NCI-H1092 treated with DMSO at 0.1 percent for 48 hours (cell line): ENCODE measurements around the gene ZNF207.
"Not testable (repeated sequence)": the region's sequence is repeated elsewhere in the genome, so short reads cannot be mapped to it uniquely, and the experiment has no call there.

Experiments
- DNase-seq: peaks from one replicate; lab custom pipeline; 2025; lab: John Stamatoyannopoulos, UW

ZNF207 gene

DNA sequence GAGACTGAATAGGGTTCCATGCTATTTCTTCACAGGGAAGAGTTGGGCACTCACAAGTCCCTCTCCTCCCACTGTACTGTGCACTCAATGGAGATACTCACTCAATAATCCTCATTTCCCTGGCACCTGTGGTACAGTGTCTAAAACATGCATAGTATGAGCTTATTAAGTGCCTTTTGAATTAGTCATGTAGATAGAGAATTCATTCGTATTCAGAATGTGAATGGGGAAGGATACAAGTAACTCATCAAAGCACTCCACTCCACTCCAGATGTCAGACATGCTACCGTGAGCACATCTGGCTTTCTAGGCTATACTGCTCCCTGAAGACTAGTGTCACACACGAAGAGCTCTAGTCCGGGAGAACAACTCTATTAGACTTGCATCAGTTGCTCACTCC is 14.3 kb upstream of the ZNF207 start:
- DNase-seq: no peak

DNA sequence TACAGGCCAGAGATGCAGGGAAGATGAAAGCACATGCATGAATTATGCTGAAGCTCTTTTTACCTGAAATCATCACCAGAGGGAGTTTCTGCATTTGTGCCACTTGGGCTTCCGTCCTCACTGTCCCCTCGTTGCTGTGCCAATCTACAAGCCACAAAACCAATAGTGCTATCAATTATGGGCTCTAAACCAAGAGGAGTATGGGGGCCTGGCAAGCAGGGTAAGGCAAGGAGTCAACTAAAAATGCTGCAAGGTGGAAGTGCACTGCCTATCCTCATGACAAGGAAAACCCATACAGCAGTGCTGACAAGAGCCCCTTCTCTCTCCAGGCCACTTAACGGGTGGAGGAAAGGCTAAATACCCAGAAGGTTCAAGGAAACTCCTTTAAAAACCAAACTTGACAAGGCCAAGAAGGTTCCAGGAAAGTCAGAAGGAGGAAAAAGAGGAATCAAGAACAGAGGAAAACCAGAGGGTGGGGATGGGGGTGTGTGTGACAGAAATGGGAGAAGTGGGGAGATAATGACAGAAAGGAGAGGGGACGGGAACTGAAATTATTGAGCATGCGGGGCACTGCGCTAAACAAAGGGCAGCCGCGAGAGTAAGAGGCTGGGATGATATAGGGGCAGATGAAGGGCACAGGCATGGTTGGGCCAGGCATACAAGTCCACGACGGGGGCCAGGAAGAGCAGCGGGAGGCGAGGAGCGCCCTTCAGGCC is 8.7 kb upstream of the ZNF207 start:
- DNase-seq: peak; percentile 57

DNA sequence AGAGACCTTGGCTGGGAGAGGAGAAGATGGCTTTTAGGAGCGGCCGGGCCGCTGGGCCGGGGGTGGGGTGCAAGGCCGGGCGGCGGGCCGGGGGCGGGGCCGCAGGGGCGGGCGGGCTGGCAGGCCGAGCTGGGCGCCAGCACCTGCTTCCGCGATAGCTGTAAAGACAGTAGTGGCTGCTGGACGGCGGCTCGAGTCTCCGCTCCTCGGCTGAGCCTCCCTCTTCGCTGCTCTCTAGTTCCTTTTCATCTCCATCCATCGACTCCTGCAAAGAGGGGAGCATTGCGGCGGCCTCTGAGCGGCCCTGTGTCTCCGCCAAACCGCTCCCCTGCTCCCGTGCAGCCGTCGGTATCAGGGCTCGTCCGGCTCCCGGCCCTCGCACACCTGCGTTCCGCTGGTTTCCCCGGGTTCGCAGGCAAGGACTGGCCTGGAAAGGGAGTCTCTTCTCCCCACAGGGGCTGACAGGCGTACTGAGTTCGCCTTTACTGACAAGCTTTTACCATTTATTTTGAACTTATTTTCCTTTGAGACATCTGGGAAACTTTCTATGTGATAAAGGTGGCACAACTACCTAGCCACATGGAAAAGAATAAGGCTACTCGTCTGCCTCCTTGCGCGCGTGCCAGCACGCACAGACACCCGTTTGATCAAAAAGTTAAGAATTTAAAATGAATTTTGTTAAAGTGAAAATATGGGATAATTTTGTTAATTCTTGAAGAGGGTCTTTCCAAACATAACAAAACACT is 7.9 kb upstream of the ZNF207 start, which contains the start of gene C17orf75:
Gene C17orf75 (minus strand): TSS at position 317 of the 746 bp plus-strand sequence. CDS start 34 bp downstream, at position 283.
- DNase-seq: peak; percentile 81

DNA sequence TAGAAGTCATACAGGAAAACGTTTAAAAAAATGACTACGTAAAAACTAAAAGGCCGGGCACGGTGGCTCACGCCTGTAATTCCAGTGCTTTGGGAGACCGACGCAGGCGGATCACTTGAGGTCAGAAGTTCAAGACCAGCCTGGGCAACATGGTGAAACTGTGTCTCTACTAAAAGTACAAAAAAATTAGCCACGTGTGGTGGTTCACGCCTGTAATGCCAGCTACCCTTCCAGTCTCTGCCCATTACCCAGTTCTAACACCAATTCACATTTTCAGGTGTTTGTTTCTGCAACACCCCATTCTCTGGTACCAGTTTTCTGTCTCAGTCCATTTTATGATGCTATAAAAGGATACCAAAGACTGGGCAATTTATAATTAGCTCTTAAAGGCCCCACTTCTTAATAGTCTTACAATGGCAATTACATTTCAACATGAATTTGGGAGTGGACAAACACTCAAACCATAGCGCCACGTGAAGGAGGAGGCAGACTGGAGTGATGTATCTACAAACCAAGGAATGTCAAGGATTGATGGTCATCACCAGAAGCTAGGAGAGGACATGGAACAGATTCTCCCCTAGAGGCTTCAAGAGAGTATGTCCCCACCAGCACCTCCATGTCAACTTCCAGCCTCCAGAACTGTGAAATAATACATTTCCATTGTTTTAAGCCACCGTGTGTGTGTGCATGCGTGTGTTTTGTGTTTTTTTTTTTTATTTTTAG is 7.2 kb upstream of the ZNF207 start:
- no peak for DNase-seq

DNA sequence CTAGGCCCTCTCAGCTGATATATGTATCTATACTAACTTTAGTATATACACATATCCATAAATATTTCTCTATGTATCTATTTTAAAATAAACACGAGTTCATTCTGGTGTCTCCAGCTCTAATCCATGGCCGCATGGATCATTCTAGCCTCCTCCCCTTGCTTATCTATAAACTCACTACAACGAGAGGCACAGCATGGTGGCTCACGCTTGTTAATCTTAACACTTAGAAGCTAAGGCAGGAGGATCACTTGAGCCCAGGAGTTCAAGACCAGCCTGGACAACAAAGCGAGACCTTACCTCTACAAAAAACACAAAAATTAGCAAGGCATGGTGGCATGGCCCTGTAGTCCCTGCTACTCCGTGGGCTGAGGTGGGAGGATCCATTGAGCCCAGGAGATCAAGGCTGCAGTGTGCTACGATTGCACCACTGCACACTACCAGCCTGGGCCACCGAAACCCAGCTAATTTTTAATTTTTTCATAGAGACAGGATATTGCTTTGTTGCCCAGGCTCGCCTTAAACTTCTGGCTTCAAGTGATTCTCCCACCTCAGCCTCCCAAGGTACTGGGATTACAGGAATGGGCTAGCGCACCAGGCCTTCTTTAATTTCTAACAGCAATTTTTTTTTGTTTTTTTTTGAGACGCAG is 3.9 kb upstream of the ZNF207 start:
- no peak for DNase-seq

DNA sequence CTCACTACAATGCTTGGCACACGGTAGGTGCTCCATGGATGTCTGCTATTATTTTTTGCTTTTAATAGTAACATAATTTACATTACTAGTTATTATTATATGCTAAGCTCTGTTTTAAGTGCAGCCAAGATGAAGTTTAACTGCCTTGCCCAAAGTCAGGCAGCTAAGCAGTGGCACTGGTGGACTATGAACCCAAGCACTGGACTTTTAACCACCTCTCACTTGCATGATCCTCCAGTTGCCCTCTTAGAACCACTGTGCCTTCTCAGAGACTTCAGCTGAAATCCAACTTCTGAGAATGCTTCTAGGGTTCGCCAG is 1.5 kb upstream of the ZNF207 start:
- DNase-seq: no peak

DNA sequence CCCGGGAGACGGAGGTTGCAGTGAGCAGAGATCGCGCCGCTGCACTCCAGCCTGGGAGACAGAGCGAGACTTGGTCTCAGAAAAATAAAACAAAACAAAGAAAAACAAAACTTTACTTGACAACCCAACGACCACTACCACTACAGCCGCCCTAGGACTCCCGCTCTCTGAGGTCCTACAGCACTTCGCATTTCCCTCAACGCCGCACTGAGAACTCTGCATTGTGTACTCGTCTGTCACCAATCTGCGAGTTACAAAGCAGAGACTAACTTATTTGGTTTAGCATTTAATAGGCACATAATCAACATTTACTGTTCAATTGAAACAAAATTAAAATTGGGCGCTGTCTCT is 479 bp upstream of the ZNF207 start:
- DNase-seq: peak; percentile 51

DNA sequence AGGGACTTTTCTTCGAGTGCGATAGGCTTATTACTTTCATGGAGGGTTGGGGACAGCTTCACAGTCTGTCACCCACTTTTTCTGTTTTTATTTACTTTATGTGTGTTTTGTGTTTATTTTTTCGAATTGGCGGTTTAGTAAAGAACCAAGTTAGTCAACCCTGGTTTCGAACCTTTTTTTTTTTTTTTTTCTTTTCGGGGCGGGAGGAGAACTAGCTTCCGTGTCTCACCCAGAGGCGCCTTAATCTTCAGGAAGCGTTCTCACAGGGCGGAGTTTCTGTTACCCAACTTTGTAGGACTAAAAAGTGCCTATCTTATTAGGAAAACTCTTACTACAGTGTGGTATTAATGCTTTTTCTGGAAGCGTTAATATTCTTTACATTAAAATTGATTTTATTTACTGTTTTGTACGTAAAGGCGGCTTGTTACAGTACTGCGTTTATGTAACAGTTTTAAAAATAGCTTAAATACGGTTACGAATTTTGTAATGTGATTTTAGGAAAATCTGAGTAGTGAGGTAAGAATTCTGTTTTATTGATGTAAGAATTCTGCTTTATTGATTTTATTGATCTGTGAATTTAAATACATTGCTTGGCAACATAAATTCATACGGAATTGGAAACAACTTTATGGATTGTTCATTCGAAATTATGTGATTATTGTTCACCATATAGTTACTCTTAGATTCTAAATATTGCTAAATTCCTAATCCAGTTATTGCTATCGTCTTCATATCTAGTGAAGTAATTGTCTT is 885 bp downstream of the ZNF207 start:
- DNase-seq: peak; percentile 40

DNA sequence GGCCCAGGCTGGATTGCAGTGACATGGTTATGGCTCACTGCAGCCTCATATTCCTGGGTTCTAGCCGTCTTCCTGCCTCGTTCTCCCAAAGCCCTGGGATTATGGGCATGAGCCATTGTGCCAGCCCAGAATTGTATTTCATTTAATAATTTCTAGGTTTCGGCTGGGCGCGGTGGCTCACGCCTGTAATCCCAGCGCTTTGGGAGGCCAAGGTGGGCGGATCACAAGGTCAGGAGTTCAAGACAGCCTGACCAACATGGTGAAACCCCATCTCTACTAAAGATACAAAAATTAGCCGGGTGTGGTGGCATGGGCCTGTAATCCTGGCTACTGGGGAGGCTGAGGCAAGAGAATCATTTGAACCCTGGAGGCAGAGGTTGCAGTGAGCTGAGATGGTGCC is 2.8 kb downstream of the ZNF207 start:
- DNase-seq: not testable (repeated sequence)

DNA sequence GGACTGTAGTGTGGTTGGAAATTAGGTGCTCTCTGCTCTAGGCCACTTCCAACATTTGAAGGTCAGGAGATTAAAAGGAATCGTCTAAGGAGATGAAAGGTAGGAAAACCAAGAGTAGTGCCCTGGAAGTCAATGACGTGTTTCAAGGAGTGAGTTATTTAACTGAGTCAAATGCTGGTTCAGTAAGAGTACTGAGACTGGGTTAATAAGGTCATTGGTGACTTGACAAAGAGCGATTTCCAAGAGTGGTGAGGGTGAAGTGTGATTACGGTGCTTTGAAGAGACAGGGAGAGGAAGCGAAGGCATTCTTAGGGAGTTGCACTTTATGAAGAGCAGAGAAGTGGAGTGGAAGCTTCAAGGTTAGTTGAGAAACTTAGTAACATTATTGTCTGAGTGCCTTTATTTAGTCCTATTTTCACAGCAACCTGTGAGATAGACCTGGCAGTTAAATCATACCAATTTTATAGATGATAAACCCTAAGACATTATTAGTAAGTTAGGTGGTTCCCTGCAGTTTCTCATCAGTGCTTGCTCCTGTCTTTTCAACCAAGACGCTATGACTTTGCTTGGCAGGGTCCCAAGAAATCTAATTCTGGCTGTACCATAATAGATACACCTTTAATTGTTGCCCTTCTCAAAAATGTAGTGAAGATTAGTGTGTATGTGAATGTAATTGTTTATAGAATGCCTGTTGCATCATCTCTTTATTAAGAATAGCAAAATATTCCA is 5.9 kb downstream of the ZNF207 start:
- no peak for DNase-seq

DNA sequence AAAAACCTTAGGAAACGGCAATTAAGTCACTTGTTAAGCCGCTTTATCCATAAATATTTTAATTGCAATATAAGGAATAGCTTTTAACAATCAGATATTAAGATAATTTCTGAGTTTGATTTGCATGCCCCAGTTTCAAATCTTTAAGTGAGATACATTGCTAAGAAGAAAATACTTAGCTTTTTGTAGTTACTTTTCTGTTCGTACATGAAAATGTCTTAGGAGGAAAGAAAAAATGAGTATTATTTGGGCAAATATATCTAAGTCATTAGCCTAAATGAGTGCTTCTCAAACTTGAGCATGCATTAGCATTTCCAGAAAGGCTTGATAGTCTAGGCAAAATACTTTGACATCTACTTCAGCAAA is 6.4 kb downstream of the ZNF207 start:
- DNase-seq: no peak

DNA sequence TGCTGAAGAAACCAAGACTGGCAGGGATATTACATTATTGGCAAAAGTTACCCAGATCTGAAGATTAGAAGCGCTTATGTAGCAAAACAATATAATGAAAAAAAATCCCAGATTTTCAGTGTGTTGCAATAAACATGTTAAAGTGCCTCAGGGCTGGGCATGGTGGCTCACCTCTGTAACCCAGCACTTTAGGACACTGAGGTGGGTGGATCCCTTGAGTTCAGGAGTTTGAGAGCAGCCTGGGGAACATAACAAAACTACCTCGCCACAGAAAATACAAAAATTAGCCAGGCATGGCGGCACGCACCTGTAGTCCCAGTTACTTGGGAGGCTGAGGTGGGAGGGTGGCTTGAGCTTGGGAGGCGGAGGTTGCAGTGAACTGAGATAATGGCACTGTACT is 6.8 kb downstream of the ZNF207 start:
- DNase-seq: no peak

DNA sequence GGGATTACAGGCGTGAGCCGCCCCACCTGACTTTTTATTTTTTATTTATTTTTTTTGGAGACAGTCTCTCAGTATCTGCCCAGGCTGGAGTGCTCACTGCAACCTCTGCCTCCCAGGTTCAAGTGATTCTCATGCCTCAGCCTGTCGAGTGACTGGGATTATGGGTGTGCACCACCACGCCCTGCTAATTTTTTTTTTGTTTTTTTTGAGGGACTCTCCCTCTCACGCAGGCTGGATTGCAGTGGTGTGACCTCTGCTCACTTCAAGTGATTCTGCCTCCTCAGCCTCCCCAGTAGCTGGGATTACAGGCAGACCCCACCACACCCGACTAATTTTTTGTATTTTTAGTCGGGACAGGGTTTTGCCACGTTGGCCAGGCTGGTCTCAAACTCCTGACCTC is 7.7 kb downstream of the ZNF207 start:
- no peak for DNase-seq

DNA sequence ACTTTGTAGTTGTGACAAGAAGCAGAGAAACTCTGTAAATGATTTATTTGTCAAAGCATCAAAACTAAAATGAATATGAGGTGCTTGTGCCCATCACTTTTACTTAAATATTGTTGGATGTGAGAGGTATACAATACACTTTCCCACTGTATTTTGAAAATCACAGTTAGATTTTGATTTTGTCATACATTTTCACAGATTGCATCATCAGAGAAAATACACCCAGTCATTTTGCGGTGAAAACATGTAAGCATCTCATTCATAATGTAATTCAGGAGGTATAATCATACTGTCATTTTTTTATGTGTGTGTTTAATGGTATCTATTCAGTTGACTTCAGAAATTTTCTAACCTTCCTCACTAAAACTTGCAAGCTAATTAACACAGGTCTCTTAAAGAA is 11.3 kb downstream of the ZNF207 start:
- no peak for DNase-seq

DNA sequence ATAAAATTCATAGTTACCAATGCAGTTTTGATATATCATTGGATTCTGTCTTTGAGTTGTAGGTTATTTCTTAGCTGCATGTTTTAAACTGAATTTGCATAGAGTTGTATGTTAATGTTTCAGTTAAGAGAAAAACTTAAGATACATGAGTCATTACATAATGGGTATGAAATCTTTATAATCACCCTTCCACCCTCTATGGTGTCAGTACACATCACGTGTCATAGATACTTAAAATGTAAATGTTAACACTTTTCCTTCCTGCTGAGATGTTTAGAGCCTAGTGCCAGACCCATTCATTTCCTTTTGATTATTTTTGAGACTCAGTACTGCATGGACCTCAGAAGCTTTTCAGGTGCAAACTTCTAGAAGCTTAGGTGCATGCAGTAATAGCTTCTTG is 20.5 kb downstream of the ZNF207 start:
- DNase-seq: no peak

DNA sequence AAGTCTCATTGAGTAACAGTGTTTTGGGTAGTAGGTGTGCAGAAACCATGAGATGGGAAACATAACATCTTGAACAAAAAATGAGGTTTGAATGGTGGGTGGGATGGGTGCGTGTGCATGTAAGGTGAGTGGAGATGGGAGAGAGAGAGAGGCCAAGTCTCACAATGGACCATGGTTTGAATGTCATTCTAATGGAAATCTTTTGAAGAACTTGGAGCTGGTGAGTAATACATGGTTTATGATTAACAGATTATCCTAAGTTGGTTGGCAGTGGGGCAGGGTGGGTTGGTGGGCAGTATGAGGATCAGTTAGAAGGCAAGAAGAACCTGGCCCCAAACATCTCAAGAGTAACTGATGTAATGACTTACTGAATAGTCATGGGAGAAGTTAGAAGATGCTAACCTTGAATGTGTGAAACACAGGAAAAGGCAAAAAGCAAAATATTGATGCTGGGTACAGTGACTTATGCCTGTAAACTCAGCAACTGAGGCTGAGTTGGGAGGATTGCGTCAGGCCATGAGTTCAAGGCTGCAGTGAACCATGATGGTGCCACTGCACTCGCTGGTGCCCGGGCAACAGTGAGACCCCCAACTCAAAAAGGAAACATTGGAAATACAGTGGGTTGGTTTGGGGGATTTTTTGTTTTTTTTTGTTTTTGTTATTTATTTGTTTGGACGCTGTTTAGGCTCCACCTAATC is 32.7 kb downstream of the ZNF207 start:
- DNase-seq: no peak

DNA sequence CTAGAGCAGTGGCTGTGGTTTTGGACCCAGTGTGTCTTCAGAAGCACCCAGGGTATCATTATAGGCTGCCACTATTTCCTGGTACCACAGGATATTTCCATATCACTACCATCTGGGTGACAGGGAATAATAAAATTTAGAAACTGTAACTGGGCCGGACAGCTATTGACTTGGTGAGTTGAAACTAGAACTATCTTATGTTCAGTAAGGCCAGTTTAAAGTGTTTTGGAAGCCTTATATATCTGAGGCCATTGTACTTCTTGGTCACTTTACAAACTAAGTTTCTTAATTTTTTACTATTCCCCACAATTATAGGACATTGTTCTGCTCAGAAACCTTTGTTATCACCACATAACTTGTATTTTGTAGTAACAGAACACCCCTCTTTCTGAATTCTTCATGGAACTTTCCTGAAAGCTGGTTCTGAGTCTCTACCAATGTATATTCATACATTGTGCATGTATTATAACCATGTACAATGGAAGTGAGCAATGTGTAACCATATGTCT is 34.0 kb downstream of the ZNF207 start:
- DNase-seq: no peak

DNA sequence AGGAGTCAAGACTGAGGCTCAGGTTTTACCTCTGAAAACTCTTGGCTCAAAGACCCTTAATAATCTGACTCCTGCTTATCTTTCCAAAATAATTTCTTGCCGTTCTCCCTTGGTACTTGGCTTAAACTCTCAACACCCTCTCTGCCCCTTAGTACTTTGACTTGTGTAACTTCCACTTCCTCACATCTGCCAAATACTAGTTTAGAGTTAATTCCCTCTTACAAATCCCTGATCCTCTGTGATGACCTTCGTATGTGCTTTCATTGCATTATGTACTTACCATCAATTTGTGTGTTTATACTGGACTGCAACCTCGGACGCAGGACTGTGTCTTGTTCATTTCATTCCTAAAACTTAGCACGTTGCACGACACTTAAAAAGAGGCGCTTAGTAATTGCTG is 35.2 kb downstream of the ZNF207 start:
- no peak for DNase-seq

DNA sequence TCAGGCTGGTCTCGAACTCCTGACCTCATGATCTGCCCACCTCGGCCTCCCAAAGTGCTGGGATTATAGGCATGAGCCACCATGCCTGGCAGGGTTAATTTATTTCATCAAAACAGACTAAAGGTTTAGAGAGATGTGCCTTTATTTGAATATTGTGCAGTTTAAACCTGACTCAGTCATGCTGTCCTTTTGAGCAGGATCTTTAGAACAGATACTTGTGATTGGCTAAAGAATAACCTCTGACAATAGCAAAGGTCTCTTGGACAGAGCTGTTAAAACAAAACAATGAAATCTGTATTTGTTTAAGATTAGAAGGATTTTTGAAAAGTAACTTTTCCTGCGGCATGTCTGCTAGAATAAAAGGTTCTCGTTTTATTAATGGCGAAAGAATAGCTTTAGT is 36.0 kb downstream of the ZNF207 start:
- DNase-seq: no peak

DNA sequence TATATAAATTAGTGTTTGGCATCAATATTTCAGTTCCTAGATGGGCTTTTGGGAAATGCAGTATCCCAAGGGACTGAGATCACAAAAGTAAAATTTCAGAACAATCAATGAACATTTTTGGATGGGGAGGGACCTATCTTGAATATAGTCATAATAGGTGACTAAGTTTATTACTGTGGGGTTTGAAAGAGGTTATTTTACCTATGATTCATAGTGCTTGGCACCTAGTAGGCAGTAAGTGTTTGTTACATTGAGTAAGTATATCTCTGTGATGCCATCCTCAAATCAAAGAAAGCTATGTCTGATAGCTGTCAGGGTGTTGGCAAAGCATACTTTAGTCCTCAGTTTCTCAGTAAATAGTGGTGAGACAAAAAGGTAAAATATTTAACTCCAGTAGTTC is 36.9 kb downstream of the ZNF207 start:
- DNase-seq: no peak

DNA sequence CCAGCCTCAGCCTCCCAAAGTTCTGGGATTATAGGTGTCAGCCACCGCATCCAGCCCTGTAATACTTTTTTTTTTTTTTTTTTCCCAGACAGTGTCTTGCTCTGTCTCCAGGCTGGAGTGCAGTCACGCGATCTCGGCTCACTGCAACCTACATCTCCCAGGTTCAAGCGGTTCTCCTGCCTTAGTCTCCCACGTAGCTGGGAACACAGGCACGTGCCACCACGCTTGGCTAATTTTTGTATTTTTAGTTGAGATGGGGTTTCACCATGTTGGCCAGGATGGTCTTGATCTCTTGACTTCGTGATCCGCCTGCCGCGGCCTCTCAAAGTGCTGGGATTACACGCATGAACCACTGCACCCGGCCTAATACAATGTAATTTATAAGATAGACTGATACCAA is 38.2 kb downstream of the ZNF207 start:
- not testable (repeated sequence) for DNase-seq
